Measurements from ENCODE around the gene DOC2A.
A peak's percentile ranks its signal among the peaks of the same experiment; 100 is the strongest.
"Not testable (repeated sequence)": the region's sequence is repeated elsewhere in the genome, so short reads cannot be mapped to it uniquely, and the experiment has no call there.

Gene DOC2A

DNA sequence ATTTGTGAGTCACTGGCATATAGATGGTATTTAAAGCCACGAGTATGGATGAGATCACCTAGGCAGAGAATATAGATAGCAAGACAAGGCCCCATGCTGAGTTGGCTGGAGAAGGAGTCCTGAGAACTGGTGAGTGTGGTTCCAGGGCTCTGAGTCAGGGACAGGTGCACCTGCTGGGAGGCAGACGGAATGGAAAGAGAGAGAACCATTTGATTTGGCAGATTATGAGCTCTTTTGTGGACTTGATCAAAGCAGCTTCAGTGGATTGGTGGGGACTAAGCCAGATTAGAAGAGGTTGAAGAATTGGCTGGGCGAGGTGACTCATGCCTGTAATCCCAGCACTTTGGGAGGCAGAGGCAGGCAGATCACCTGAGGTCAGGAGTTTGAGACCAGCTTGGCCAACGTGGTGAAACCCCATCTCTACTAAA, 7.9 kb upstream of the DOC2A start:
- Histone ChIP-seq H3K27me3 (peaks cover 0 to 16% of the 10 kb centered on the region in 2 donors), H3K4me3 (no peak overlapping the region), H3K4me1 (peaks cover 0 to 11% (median 9%) of the 10 kb centered on the region in 4 donors), H3K27ac (no peak overlapping the region), H3K9me3 (no peaks in the 10 kb centered on the region), H3K36me3 (no peaks in the 10 kb centered on the region)
- intact Hi-C loops (cut with DNase I; ENCODE audit: low total_unique reads), result no loop called here
- no peak for DNase-seq
- TF ChIP-seq, protein P1, sequence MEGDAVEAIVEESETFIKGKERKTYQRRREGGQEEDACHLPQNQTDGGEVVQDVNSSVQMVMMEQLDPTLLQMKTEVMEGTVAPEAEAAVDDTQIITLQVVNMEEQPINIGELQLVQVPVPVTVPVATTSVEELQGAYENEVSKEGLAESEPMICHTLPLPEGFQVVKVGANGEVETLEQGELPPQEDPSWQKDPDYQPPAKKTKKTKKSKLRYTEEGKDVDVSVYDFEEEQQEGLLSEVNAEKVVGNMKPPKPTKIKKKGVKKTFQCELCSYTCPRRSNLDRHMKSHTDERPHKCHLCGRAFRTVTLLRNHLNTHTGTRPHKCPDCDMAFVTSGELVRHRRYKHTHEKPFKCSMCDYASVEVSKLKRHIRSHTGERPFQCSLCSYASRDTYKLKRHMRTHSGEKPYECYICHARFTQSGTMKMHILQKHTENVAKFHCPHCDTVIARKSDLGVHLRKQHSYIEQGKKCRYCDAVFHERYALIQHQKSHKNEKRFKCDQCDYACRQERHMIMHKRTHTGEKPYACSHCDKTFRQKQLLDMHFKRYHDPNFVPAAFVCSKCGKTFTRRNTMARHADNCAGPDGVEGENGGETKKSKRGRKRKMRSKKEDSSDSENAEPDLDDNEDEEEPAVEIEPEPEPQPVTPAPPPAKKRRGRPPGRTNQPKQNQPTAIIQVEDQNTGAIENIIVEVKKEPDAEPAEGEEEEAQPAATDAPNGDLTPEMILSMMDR (IDR thresholded peaks at IDR 0.05), result no peak

- H3K4me3 ChIP-seq; intact Hi-C loops (cut with DNase I; ENCODE audit: low total_unique reads); DNase-seq; H3K27ac ChIP-seq; H3K9me3 ChIP-seq; H3K27me3 ChIP-seq; H3K36me3 ChIP-seq: not testable (repeated sequence)
- peaks cover 0 to 11% (median 9%) of the 10 kb centered on the region in 4 donors for H3K4me1 ChIP-seq
Measured at GRCh38 chr16:30017937-30018336, 7.1 kb upstream of the DOC2A start.

DNA sequence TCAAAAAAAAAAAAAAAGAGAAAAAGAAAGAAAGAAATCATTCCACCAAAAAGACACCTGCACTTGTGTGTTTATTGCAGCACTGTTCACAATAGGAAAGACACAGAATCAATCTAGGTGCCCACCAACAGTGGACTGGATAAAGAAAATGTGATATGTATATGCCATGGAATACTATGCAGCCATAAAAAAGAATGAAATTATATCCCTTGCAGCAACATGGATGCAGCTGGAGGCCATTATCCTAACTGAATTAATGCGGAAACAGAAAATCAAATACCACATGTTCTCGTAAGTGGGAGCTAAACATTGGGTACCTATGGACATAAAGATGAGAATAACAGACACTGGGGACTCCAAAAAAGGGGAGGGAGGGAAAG, 6.4 kb upstream of the DOC2A start:
- no peaks in the 10 kb centered on the region for H3K36me3 ChIP-seq
- peaks cover 0 to 11% (median 9%) of the 10 kb centered on the region in 4 donors for H3K4me1 ChIP-seq
- no peak overlapping the region for H3K27ac ChIP-seq
- DNase-seq, result no peak
- no peak overlapping the region for H3K4me3 ChIP-seq
- peaks cover 0 to 8% of the 10 kb centered on the region in 2 donors for H3K27me3 ChIP-seq
- TF ChIP-seq, protein P1 (IDR thresholded peaks at IDR 0.05), result no peak
- intact Hi-C loops (cut with DNase I; ENCODE audit: low total_unique reads), result no loop called here
- H3K9me3 ChIP-seq, result no peaks in the 10 kb centered on the region

DNA sequence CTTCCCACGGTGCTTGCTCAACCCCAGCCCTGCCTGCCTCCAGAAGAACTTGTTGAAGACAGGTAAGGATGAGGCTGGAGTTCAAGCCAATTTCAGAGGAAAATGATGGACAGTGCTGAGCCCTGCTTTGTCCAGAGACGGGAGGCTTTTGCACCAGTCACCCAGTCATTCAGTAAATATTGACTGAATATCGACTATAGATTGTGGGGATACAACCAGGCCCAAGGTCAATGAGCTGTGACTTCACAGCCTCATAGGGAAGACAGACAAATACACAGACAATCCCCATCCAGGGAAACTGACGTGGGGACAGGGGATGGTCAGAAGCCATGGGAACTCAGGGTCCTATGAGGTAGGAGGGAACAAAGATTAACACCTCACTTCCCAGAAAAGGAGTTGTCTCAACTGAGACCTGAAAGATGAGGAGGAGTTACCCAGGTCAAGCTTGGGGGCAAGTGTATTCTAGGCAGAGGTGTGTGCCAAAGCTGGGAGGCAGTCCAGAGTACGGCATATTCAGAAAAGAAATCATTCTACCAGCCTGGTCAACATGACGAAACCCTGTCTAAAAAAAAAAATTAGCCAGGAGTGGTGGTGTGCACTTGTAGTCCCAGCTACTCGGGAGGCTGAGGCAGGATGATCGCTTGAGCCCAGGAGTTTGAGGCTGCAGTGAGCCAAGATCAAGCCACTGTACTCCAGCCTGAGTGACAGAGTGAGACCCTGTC, 5.9 kb upstream of the DOC2A start:
- peaks cover 0 to 15% (median 10%) of the 10 kb centered on the region in 4 donors for H3K4me1 ChIP-seq
- peaks cover 0 to 13% of the 10 kb centered on the region in 2 donors for H3K27me3 ChIP-seq
- H3K4me3 ChIP-seq, result no peak overlapping the region
- H3K27ac ChIP-seq, result no peak overlapping the region
- DNase-seq, result no peak
- H3K9me3 ChIP-seq, result no peaks in the 10 kb centered on the region
- intact Hi-C loops (cut with DNase I; ENCODE audit: low total_unique reads), result no loop called here
- TF ChIP-seq, protein P1 (IDR thresholded peaks at IDR 0.05), result no peak
- H3K36me3 ChIP-seq, result no peaks in the 10 kb centered on the region

GRCh38 chr16:30015450-30015849, 4.6 kb upstream of the DOC2A start:
- Histone ChIP-seq H3K4me1 (peaks cover 0 to 18% (median 15%) of the 10 kb centered on the region in 4 donors), H3K27me3 (peaks cover 4 to 26% of the 10 kb centered on the region in 2 donors)
- DNase-seq; H3K27ac ChIP-seq; H3K36me3 ChIP-seq; intact Hi-C loops (cut with DNase I; ENCODE audit: low total_unique reads); H3K9me3 ChIP-seq; H3K4me3 ChIP-seq: not testable (repeated sequence)

GRCh38 chr16:30012598-30012997, 1.8 kb upstream of the DOC2A start:
- DNase-seq; H3K27ac ChIP-seq; H3K36me3 ChIP-seq; H3K4me3 ChIP-seq; H3K9me3 ChIP-seq; intact Hi-C loops (cut with DNase I; ENCODE audit: low total_unique reads): not testable (repeated sequence)
- H3K27me3 ChIP-seq, result peaks cover 4 to 54% of the 10 kb centered on the region in 2 donors
- H3K4me1 ChIP-seq, result peaks cover 0 to 25% (median 20%) of the 10 kb centered on the region in 4 donors

GRCh38 chr16:30011714-30012504, 1.1 kb upstream of the DOC2A start:
- Histone ChIP-seq H3K36me3 (no peaks in the 10 kb centered on the region), H3K4me3 (peak overlapping the region in 1 of 2 donors; percentile 29), H3K9me3 (no peaks in the 10 kb centered on the region), H3K27me3 (peaks cover 4 to 61% of the 10 kb centered on the region in 2 donors), H3K27ac (no peak overlapping the region), H3K4me1 (peaks cover 0 to 25% (median 20%) of the 10 kb centered on the region in 4 donors)
- DNase-seq, result no peak
- TF ChIP-seq, protein P1 (IDR thresholded peaks at IDR 0.05), result no peak
- intact Hi-C loops (cut with DNase I; ENCODE audit: low total_unique reads), result no loop called here

All from tibial artery (tissue), 4 donors.